CD8-positive, alpha-beta memory T cell (primary cell): ENCODE results near the gene TBPL2. TPM values are rescaled to one million over a fixed set of nuclear protein-coding genes. Genes with fewer than 3 reads are reported as not detected.
"Not testable (repeated sequence)": the region's sequence is repeated elsewhere in the genome, so short reads cannot be mapped to it uniquely, and the experiment has no call there.

Experiments used
- CTCF ChIA-PET: fragments of 350-600 bp; sonication (Branson Sonifier 250); formaldehyde crosslinking; loops from one replicate; lab custom pipeline; 2021; ENCODE audit warnings: antibody characterized with exemption; lab: Charles Lee
- POLR2A ChIA-PET: fragments of 350-600 bp; sonication (Branson Sonifier 250); formaldehyde crosslinking; loops from one replicate; lab custom pipeline; 2021; ENCODE audit warnings: antibody characterized with exemption; lab: Charles Lee
- DNase-seq, 5 donors: peaks; one replicate each; pipeline versions ENCODE4 v3.0.0 to v3.0.0-alpha.2; 2020 to 2022; ENCODE audit warnings: mixed read lengths in 1 of 5
- H3K27ac ChIP-seq: one replicate; pipeline ENCODE4 v1.7.0; 2013; ENCODE audit warnings: low read depth, mild to moderate bottlenecking, low read length, moderate library complexity
- H3K27me3 ChIP-seq: 2 replicates; pipeline ENCODE4 v1.7.0; 2013; ENCODE audit warnings: low read length, mild to moderate bottlenecking; ENCODE audit not compliant: insufficient read depth, poor library complexity, severe bottlenecking
- H3K36me3 ChIP-seq: 2 replicates; pipeline ENCODE4 v1.7.0; 2013; ENCODE audit warnings: mild to moderate bottlenecking, low read length, moderate library complexity; ENCODE audit not compliant: insufficient read depth
- H3K4me1 ChIP-seq: 2 replicates; pipeline ENCODE4 v1.7.0; 2013; ENCODE audit warnings: mild to moderate bottlenecking, low read length, moderate library complexity; ENCODE audit not compliant: insufficient read depth
- H3K4me3 ChIP-seq: 2 replicates; pipeline ENCODE4 v1.7.0; 2013; ENCODE audit warnings: mild to moderate bottlenecking, low read length
- H3K9me3 ChIP-seq: 2 replicates; pipeline ENCODE4 v1.7.0; 2013; ENCODE audit warnings: mild to moderate bottlenecking, low read length
- H3K27ac Mint-ChIP-seq, 8 donors: one replicate each; pipeline ENCODE4 v1.8.0; 2020 to 2021; ENCODE audit warnings: mixed read lengths in 8 of 8, mild to moderate bottlenecking in 6 of 8, inconsistent platforms in 3 of 8, moderate library complexity in 3 of 8
- H3K27me3 Mint-ChIP-seq, 2 donors: one replicate each; pipeline ENCODE4 v1.8.0; 2020 to 2021; ENCODE audit warnings: mixed read lengths in 2 of 2, mild to moderate bottlenecking in 1 of 2, moderate library complexity in 1 of 2
- H3K36me3 Mint-ChIP-seq, 3 donors: one replicate each; pipeline ENCODE4 v1.8.0; 2020 to 2021; ENCODE audit warnings: mixed read lengths in 3 of 3, inconsistent platforms in 1 of 3, mild to moderate bottlenecking in 1 of 3
- H3K4me1 Mint-ChIP-seq, 3 donors: one replicate each; pipeline ENCODE4 v1.8.0; 2020 to 2021; ENCODE audit warnings: mixed read lengths in 3 of 3, inconsistent platforms in 1 of 3, mild to moderate bottlenecking in 1 of 3
- H3K4me3 Mint-ChIP-seq, 7 donors: one replicate each; pipeline ENCODE4 v1.8.0; 2020 to 2021; ENCODE audit warnings: mixed read lengths in 7 of 7, mild to moderate bottlenecking in 6 of 7, moderate library complexity in 4 of 7, inconsistent platforms in 2 of 7
- H3K9me3 Mint-ChIP-seq, 5 donors: one replicate each; pipeline ENCODE4 v1.8.0; 2020 to 2022; ENCODE audit warnings: mixed read lengths in 5 of 5, mild to moderate bottlenecking in 3 of 5, moderate library complexity in 2 of 5, inconsistent platforms in 1 of 5
- polyA plus RNA-seq: library from polyadenylated mRNA; unstranded; fragments of 300-500 nt; fragmentation: Illumina TruSeq; gene quantifications from one replicate; pipeline ENCODE4 v1.2.3, GENCODE V29; 2021
- total RNA-seq, 2 experiments: library from RNA; stranded (reverse); gene quantifications; one replicate each; pipeline ENCODE4 v1.2.3, GENCODE V29; 2021

The TBPL2 gene
- total and polyA plus RNA-seq, 3 experiments from 2014 or later: not detected

DNA sequence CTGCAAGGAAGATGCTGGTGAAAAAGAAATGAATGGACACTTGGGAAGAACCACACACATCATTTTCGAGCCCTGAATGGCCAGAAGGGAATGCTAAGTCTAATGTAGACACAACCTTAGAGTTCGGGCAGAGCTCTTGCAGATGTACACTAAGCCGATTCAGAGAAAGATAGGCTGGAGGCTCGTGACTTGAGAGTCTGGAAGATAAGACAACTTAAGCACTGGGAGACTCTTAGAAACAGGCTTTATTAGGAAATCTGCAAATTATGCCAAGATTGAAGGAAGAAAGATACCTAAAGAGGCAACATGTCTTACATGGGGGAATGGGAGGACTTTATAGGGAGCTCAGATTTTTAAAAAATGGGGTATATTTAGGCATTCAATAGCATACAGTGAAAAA lies 13.5 kb downstream of the TBPL2 start:
- no peaks in the 10 kb centered on the region for H3K9me3 Mint-ChIP-seq
- Histone ChIP-seq H3K9me3 (no peaks in the 10 kb centered on the region), H3K27me3 (no peaks in the 10 kb centered on the region), H3K36me3 (no peaks in the 10 kb centered on the region), H3K4me1 (peaks cover 4% of the 10 kb centered on the region), H3K27ac (no peak overlapping the region), H3K4me3 (no peak overlapping the region)
- H3K4me1 Mint-ChIP-seq: peaks cover 4 to 6% (median 6%) of the 10 kb centered on the region in 3 donors
- no peak for DNase-seq
- H3K27ac Mint-ChIP-seq: no peak overlapping the region
- ChIA-PET POLR2A (no interaction called here), CTCF (interaction anchor here (1.0 to 3.2 kb wide), 5 partner anchors 10 to 181 kb away, joined by 3 to 10 read pairs (median 5); no protein-coding TSS in a partner anchor)
- no peaks in the 10 kb centered on the region for H3K36me3 Mint-ChIP-seq
- no peaks in the 10 kb centered on the region for H3K27me3 Mint-ChIP-seq
- no peak overlapping the region for H3K4me3 Mint-ChIP-seq

DNA sequence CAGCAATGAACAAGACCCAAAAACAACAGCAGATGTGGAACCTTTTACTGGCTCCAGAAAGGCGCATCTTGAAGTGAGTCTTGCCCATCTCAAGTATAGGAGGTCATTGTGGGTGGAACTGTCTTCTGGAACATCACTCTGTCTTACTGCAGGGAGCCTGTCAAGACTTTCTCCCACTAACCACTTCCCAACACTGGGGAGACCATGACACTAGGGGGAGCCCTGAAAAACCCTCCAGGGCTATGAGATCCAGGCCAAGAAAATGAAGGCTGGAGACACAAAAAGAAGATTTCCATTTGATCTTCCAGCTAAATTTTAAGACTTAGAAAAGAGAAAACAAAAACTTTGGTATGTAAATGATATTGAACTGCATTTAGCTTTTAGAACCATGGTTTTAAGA lies 15.3 kb downstream of the TBPL2 start:
- no peak overlapping the region for H3K4me3 ChIP-seq
- Mint-ChIP-seq H3K4me1 (peaks cover 3 to 5% (median 4%) of the 10 kb centered on the region in 3 donors), H3K27me3 (no peaks in the 10 kb centered on the region), H3K36me3 (no peaks in the 10 kb centered on the region), H3K4me3 (no peak overlapping the region), H3K27ac (no peak overlapping the region), H3K9me3 (no peaks in the 10 kb centered on the region)
- no peak for DNase-seq
- H3K9me3 ChIP-seq: no peaks in the 10 kb centered on the region
- no peak overlapping the region for H3K27ac ChIP-seq
- ChIA-PET POLR2A (interaction anchor here (0.6 kb wide), 1 partner anchor 358 kb away, joined by 4 read pairs; no protein-coding TSS in a partner anchor), CTCF (interaction anchor here (1.1 to 1.7 kb wide), 3 partner anchors 8 to 155 kb away, joined by 4 to 6 read pairs (median 5); no protein-coding TSS in a partner anchor)
- no peaks in the 10 kb centered on the region for H3K27me3 ChIP-seq
- H3K4me1 ChIP-seq: peaks cover 4% of the 10 kb centered on the region
- no peaks in the 10 kb centered on the region for H3K36me3 ChIP-seq

DNA sequence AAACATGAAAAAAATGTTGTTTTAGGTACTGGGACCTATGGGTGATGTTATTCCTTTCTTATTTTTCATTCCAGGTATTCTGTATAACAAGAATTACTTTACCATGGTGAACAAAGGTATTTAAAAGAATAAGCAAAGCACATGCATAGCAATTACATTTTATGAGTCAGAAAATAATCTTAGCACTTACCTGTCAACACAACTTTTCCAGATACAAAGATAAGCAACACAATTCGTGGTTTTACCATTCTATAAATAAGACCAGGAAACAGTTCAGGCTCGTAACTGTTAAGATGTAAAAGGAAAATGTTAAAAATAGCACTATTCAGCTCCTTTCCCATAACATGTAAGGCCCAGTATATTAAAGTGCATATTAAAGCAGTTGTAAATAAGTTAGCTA lies 16.4 kb downstream of the TBPL2 start:
- H3K9me3 Mint-ChIP-seq: no peaks in the 10 kb centered on the region

DNA sequence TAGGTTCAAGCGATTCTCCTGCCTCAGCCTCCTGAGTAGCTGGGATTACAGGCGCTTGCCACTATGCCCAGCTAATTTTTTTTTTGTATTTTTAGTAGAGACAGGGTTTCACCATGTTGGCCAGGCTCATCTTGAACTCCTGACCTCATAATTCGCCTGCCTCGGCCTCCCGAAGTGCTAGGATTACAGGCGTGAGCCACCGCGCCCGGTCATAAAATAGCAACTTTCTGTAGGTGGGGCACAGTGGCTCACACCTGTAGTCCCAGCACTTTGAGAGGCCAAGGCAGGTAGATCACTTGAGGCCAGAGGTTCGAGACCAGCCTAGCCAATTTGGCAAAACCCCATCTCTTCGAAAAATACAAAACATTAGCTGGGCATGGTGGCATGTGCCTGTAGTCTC lies 18.1 kb downstream of the TBPL2 start:
- CTCF ChIA-PET: interaction anchor here (1.1 kb wide), 1 partner anchor 209 kb away, joined by 3 read pairs; no protein-coding TSS in a partner anchor
- H3K36me3 Mint-ChIP-seq, H3K4me3 ChIP-seq, H3K9me3 Mint-ChIP-seq, H3K27me3 ChIP-seq, H3K27ac ChIP-seq, H3K4me1 ChIP-seq, DNase-seq, H3K27me3 Mint-ChIP-seq, H3K36me3 ChIP-seq, H3K9me3 ChIP-seq, POLR2A ChIA-PET, H3K4me1 Mint-ChIP-seq, H3K4me3 Mint-ChIP-seq, H3K27ac Mint-ChIP-seq: not testable (repeated sequence)

More for the DNA sequence above, 16.4 kb downstream of the TBPL2 start:
- H3K27ac ChIP-seq: no peak overlapping the region
- DNase-seq: no peak
- CTCF ChIA-PET: interaction anchor here (1.2 kb wide), 1 partner anchor 22 kb away, joined by 5 read pairs; no protein-coding TSS in a partner anchor
- no peaks in the 10 kb centered on the region for H3K27me3 ChIP-seq
- POLR2A ChIA-PET: no interaction called here
- Mint-ChIP-seq H3K4me3 (no peak overlapping the region), H3K27ac (no peak overlapping the region), H3K27me3 (no peaks in the 10 kb centered on the region), H3K36me3 (no peaks in the 10 kb centered on the region), H3K4me1 (no peaks in the 10 kb centered on the region)
- no peaks in the 10 kb centered on the region for H3K36me3 ChIP-seq
- H3K4me1 ChIP-seq: no peaks in the 10 kb centered on the region
- H3K4me3 ChIP-seq: no peak overlapping the region
- no peaks in the 10 kb centered on the region for H3K9me3 ChIP-seq

DNA sequence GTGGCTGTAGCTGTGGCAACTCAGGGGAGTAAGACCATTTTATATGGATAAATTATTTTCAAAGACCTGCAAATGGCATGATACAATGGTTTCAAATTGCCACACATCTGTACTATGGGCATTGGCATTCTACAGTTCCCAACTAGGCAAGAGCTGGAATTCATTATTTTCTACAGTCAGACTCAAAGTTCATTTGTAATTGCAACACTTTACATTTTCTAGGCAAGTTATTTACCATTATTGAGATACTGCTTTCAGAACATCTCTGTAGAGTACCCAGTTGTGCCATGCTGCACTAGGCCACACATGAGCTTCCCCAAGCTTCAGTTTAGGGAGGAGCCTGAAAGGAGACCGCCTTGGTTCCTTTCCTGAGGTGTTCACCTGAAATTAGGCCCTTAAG lies 20.8 kb downstream of the TBPL2 start:
- POLR2A ChIA-PET: no interaction called here
- H3K27me3 ChIP-seq: no peaks in the 10 kb centered on the region
- Mint-ChIP-seq H3K4me1 (no peaks in the 10 kb centered on the region), H3K27ac (peak overlapping the region in 1 of 8 donors; percentile 24), H3K27me3 (peaks cover 4 to 9% of the 10 kb centered on the region in 2 donors), H3K4me3 (no peak overlapping the region), H3K36me3 (no peaks in the 10 kb centered on the region), H3K9me3 (no peaks in the 10 kb centered on the region)
- no peaks in the 10 kb centered on the region for H3K9me3 ChIP-seq
- DNase-seq: no peak
- no peak overlapping the region for H3K27ac ChIP-seq
- no peaks in the 10 kb centered on the region for H3K36me3 ChIP-seq
- no peaks in the 10 kb centered on the region for H3K4me1 ChIP-seq
- CTCF ChIA-PET: interaction anchor here (1.1 kb wide), 1 partner anchor 9 kb away, joined by 3 read pairs; no protein-coding TSS in a partner anchor
- H3K4me3 ChIP-seq: no peak overlapping the region

DNA sequence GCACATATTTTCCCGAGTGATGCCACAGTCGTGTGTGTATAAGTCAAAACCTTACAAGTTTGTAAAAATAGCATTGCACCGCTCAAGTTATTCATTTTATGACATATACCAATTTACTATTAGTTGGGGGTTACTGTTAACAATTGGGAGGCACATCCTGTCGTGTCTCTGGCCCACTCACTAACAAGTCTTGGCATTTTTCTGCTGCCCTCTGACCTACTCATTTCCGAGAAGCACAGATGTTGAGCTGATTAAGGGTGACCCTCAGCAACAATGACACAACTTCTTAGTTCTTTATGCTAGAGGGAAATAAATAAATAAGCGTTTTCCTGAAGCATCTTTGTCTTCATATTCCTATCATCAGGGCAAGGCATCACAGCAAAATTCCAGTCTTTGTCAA lies 22.0 kb downstream of the TBPL2 start:
- Histone ChIP-seq H3K4me3 (no peak overlapping the region), H3K27ac (no peak overlapping the region), H3K9me3 (no peaks in the 10 kb centered on the region), H3K4me1 (no peaks in the 10 kb centered on the region), H3K36me3 (no peaks in the 10 kb centered on the region), H3K27me3 (no peaks in the 10 kb centered on the region)
- H3K27me3 Mint-ChIP-seq: peaks cover 9 to 10% of the 10 kb centered on the region in 2 donors
- H3K4me1 Mint-ChIP-seq: no peaks in the 10 kb centered on the region
- no peak overlapping the region for H3K4me3 Mint-ChIP-seq
- no peaks in the 10 kb centered on the region for H3K9me3 Mint-ChIP-seq
- no peak for DNase-seq
- no peak overlapping the region for H3K27ac Mint-ChIP-seq
- no peaks in the 10 kb centered on the region for H3K36me3 Mint-ChIP-seq
- ChIA-PET POLR2A (no interaction called here), CTCF (interaction anchor here (2.1 kb wide), 1 partner anchor 9 kb away, joined by 5 read pairs; no protein-coding TSS in a partner anchor)

DNA sequence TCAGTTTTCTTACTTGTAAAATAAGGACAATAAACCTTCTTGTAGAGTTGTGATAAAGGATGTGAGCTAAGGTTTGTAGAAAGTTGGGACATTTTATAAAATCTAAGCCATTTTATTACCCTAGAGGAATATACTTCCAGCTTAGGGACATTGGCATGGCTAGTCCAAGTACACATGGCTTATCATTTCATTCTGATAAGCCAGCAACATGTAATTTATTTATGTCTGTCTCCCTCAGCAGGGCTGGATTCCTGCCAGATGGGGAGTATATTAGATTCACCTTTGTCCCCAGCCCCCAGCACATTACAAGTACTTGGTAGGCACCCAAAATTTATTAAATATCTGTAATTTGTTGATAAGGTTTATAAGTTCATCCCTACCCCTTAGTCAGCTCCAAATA lies 22.5 kb downstream of the TBPL2 start:
- Mint-ChIP-seq H3K27me3 (peaks cover 9 to 11% of the 10 kb centered on the region in 2 donors), H3K4me3 (no peak overlapping the region), H3K27ac (no peak overlapping the region), H3K9me3 (no peaks in the 10 kb centered on the region), H3K4me1 (peaks cover 0 to 1% (median 0%) of the 10 kb centered on the region in 3 donors), H3K36me3 (no peaks in the 10 kb centered on the region)
- ChIA-PET CTCF (interaction anchor here (1.2 to 2.1 kb wide), 2 partner anchors 10 to 146 kb away, joined by 4 to 5 read pairs; no protein-coding TSS in a partner anchor), POLR2A (no interaction called here)
- DNase-seq: no peak
- no peaks in the 10 kb centered on the region for H3K27me3 ChIP-seq
- H3K4me1 ChIP-seq: no peaks in the 10 kb centered on the region
- no peak overlapping the region for H3K27ac ChIP-seq
- no peak overlapping the region for H3K4me3 ChIP-seq
- H3K36me3 ChIP-seq: no peaks in the 10 kb centered on the region
- H3K9me3 ChIP-seq: no peaks in the 10 kb centered on the region

DNA sequence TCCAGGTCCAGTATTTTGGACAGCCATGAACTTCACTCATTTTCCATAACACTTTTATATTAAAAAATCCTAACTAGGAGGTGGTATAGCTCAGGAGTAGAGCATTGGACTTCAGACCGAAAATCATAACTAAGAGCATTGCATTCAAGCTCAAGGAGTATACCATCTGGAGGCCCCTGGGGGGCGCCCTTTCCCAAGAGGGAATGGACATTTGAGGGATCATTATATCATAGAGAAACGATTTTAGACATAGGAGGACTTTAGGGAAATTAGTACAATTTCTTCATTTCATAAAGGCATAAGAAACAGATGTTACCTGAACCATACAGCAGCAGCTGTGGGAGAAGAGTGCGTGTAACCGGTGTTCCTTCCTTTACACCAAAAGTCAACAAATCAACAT lies 23.6 kb downstream of the TBPL2 start:
- POLR2A ChIA-PET: no interaction called here
- CTCF ChIA-PET: interaction anchor here (0.7 to 2.7 kb wide), 6 partner anchors 8 to 146 kb away, joined by 3 to 6 read pairs (median 4); no protein-coding TSS in a partner anchor
- Histone ChIP-seq H3K4me3 (no peak overlapping the region), H3K9me3 (no peaks in the 10 kb centered on the region), H3K36me3 (no peaks in the 10 kb centered on the region), H3K4me1 (peaks cover 6% of the 10 kb centered on the region), H3K27me3 (no peaks in the 10 kb centered on the region), H3K27ac (no peak overlapping the region)
- Mint-ChIP-seq H3K4me3 (no peak overlapping the region), H3K27ac (no peak overlapping the region), H3K27me3 (peaks cover 9 to 11% of the 10 kb centered on the region in 2 donors), H3K9me3 (no peaks in the 10 kb centered on the region), H3K36me3 (peaks cover 0 to 3% (median 0%) of the 10 kb centered on the region in 3 donors), H3K4me1 (peaks cover 7 to 10% (median 9%) of the 10 kb centered on the region in 3 donors)
- DNase-seq: no peak
